GM12873 (cell line): ENCODE measurements around the gene HSD11B1.

Source experiments
- CTCF ChIP-seq: IDR thresholded peaks from 2 replicates; pipeline ENCODE4 v1.5.1; 2012; ENCODE audit warnings: low read depth, mild to moderate bottlenecking, moderate library complexity, low read length, control low read depth; ENCODE audit not compliant: insufficient read depth; ENCODE audit errors: missing control alignments

Gene HSD11B1

DNA sequence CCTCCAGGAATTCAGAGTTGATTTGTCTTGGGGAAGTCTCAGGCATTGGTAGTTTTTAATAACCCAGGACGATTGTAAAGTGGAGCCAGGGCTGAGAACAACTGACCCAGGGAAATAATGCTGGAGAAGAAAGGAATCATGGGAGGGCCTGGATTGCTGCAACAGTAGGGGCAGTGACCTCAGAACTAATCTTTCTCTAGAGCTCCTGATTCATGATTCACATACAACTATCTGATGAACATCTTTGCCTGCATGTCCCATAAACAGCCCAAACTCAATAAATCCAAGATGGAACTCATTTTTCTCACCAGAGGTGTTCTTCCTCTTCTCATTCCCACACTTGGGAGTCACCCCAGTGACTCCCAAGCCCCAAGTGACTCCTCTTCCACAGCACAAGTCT is 37.5 kb upstream of the HSD11B1 start:
- TF ChIP-seq CTCF: no peak

GRCh38 chr1:209667708-209668107 is 36.9 kb upstream of the HSD11B1 start:
- no peak for TF ChIP-seq CTCF

DNA sequence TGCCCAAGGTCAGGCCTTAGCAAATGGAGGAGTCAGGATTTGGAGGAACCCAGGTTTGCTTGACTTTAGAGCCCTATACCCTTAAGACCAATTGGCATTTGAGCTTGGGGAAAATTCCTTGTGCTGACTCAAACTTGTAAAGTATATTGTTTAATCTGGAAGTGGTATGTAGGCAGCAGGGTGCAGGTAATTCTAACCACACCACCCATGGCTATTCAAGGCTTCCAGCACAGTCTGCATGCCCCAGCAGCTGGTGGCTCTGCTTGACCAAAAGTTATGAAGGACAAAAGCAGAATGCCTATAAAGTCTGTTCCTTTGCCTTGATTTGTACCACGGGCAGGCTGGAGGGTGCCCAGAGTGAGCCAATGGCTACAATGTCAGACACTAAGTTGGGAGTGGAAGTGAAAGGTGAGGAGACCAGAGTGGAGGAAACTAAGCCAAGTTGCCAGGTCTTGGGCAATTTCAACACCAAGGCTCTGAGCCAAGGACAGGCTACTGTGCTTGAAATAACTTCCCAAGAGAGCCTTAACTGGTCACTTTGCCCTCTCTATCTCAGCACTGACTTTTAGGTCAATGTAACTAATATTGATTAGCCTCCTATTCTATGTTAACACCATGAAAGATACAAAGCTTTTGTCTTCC is 34.1 kb upstream of the HSD11B1 start:
- TF ChIP-seq CTCF: no peak

GRCh38 chr1:209672705-209673630 is 31.7 kb upstream of the HSD11B1 start:
- no peak for TF ChIP-seq CTCF

DNA sequence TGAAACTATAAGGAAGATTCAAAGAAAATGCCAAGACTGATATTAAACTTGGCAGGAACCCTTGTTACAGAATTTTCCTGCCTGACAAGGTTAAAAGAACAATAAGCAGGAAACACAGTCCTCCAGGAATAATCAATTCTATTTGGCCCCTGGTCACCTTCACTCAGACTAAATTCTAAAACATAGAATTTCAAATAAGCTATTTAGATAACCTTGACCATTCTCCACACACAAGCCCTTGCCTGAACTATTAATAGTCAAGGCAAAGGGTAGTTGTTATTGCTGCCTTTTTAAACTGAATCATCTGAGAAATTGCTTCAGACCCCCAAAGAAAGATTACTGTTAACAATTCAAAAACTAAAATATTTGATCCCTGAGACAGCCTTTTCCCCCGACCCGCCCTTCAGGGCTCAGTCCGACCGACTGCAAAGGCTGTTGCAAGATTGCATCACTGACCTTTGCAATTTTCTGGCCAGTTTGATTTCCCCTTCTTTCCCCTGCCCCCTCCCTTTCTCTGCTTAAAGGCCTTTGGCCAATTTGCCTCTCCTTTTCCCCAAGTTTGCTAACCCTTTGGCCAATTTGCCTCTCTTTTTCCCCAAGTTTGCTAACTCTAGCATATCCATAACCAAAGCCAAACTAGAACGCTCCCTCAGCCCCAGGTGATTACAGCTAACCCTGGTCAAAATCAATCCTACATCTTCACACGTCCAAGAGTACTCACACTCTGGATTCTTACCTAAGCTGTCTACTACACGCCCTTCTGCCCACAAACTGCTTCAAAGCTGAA is 30.8 kb upstream of the HSD11B1 start:
- no peak for TF ChIP-seq CTCF

- no peak for TF ChIP-seq CTCF
Observed at GRCh38 chr1:209674957-209675564, 29.6 kb upstream of the HSD11B1 start, which contains the start of gene G0S2. G0S2 (plus strand) TSS chr1:209675412; CDS start chr1:209675685, 273 bp downstream.
